Hepatocyte (in vitro differentiated cells): ENCODE results near the gene BRMS1L.
"Not testable (repeated sequence)": the region's sequence is repeated elsewhere in the genome, so short reads cannot be mapped to it uniquely, and the experiment has no call there.

Source experiments
- CTCF ChIP-seq: fragments of 200-600 bp; sonication (generic); IDR thresholded peaks from 2 replicates; pipeline ENCODE4 v1.5.1; 2016; ENCODE audit warnings: antibody characterized with exemption, mild to moderate bottlenecking; ENCODE audit not compliant: poor library complexity
- EZH2 ChIP-seq: fragments of 200-600 bp; sonication (generic); IDR thresholded peaks from 2 replicates; pipeline ENCODE4 v1.6.1; 2016; ENCODE audit warnings: antibody characterized with exemption, mild to moderate bottlenecking, borderline replicate concordance

- TF ChIP-seq CTCF, result peak; percentile 38
- not testable (repeated sequence) for TF ChIP-seq EZH2
Measured at GRCh38 chr14:35808638-35809563, 17.2 kb upstream of the BRMS1L start, which contains the start of gene RALGAPA1.
